Inferior parietal cortex (tissue), 1 donor: ENCODE measurements around the gene PACRG.
"Not testable (repeated sequence)": the region's sequence is repeated elsewhere in the genome, so short reads cannot be mapped to it uniquely, and the experiment has no call there.

Experiments
- DNase-seq: peaks from one replicate; pipeline ENCODE4 v3.0.0-alpha.2; 2016; ENCODE audit errors: extremely low spot score

The PACRG gene

GRCh38 chr6:162941128-162941527 lies 213.4 kb downstream of the PACRG start:
- no peak for DNase-seq

GRCh38 chr6:162942866-162943265 lies 215.1 kb downstream of the PACRG start:
- no peak for DNase-seq

- no peak for DNase-seq
These were observed 215.6 kb downstream of the PACRG start for GRCh38 chr6:162943369-162943768.

- no peak for DNase-seq
These were observed 223.5 kb downstream of the PACRG start for GRCh38 chr6:162951164-162951743.

- no peak for DNase-seq
These were observed 224.6 kb downstream of the PACRG start for GRCh38 chr6:162952423-162952822.

GRCh38 chr6:162957062-162957461 lies 229.3 kb downstream of the PACRG start:
- no peak for DNase-seq

GRCh38 chr6:162960679-162961457 lies 233.1 kb downstream of the PACRG start:
- DNase-seq: no peak

- DNase-seq: no peak
These were observed 234.3 kb downstream of the PACRG start for GRCh38 chr6:162962093-162962492.

GRCh38 chr6:162963861-162964260 lies 236.1 kb downstream of the PACRG start:
- DNase-seq: no peak

- DNase-seq: no peak
These were observed 236.8 kb downstream of the PACRG start for GRCh38 chr6:162964488-162965140.

GRCh38 chr6:162965366-162965765 lies 237.6 kb downstream of the PACRG start:
- no peak for DNase-seq

- DNase-seq: no peak
These were observed 242.5 kb downstream of the PACRG start for GRCh38 chr6:162970246-162970645.

GRCh38 chr6:162971356-162971755 lies 243.6 kb downstream of the PACRG start:
- DNase-seq: no peak

GRCh38 chr6:162973151-162973872 lies 245.5 kb downstream of the PACRG start:
- no peak for DNase-seq

- no peak for DNase-seq
These were observed 246.2 kb downstream of the PACRG start for GRCh38 chr6:162973980-162974379.

- no peak for DNase-seq
These were observed 246.9 kb downstream of the PACRG start for GRCh38 chr6:162974685-162975084.

GRCh38 chr6:162976141-162976540 lies 248.4 kb downstream of the PACRG start:
- DNase-seq: no peak

GRCh38 chr6:162983234-162983633 lies 255.5 kb downstream of the PACRG start:
- DNase-seq: not testable (repeated sequence)

GRCh38 chr6:162998777-162999176 lies 271.0 kb downstream of the PACRG start:
- DNase-seq: no peak

- no peak for DNase-seq
These were observed 272.0 kb downstream of the PACRG start for GRCh38 chr6:162999575-163000285.

GRCh38 chr6:163001330-163001729 lies 273.6 kb downstream of the PACRG start:
- no peak for DNase-seq

GRCh38 chr6:163008186-163008585 lies 280.4 kb downstream of the PACRG start:
- DNase-seq: no peak
